ENCODE data around the gene PRPF18. TPM values are rescaled to one million over a fixed set of nuclear protein-coding genes. Genes with fewer than 3 reads are reported as not detected.

The PRPF18 gene
- total and polyA plus RNA-seq, 2 of the 4 experiments (the other 2 are of a cell fraction), result 10.0 to 16.9 TPM

DNA sequence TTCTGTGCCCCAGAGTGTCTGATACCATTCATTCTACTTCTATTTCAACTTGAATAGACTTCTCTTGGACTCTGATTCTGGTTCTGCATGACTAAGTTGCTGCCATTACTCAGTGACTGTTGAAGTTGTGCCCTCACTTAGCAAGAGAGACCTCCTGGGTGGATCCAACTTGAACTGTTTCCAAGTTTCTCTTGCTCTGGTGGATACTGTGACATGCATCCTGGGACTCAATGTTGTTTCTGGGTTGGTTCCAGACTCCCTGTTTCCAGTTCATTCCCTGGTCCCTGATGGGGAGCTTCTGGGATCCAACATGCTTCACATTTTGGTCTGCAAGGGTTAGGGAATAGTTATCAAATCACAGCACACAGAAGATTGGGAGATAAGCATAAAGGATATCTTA, 26.2 kb upstream of the PRPF18 start:
- no peak for ATAC-seq (ENCODE audit: low read depth)
- POLR2A ChIA-PET (ENCODE audit: unreplicated experiment), result no interaction called here

More for the DNA sequence above, 26.2 kb upstream of the PRPF18 start:
- CTCF ChIA-PET, result no interaction called here
- H3K27me3 ChIP-seq (ENCODE audit: control insufficient read depth, insufficient read depth, low read length), result peaks cover 12% of the 10 kb centered on the region
- H3K4ac ChIP-seq (ENCODE audit: low read depth, low read length), result no peak overlapping the region
- no peaks in the 10 kb centered on the region for H3K4me1 ChIP-seq (ENCODE audit: control insufficient read depth, insufficient read depth, low read length)
- H2BK120ac ChIP-seq (ENCODE audit: low read depth, low read length), result no peak overlapping the region
- H3K18ac ChIP-seq (ENCODE audit: low read depth, low read length), result no peak overlapping the region
- H2AK9ac ChIP-seq (replicated peaks; ENCODE audit: low read depth, low read length, poor library complexity), result no peak overlapping the region
- H3K14ac ChIP-seq (replicated peaks; ENCODE audit: low read depth, low read length), result no peak overlapping the region
- no peak overlapping the region for H3K56ac ChIP-seq (ENCODE audit: extremely low read depth, insufficient read depth, low read length)
- H4K5ac ChIP-seq (ENCODE audit: low read depth, low read length), result no peak overlapping the region
- H3K23ac ChIP-seq (ENCODE audit: low read depth, low read length), result no peak overlapping the region
- H4K20me1 ChIP-seq (ENCODE audit: insufficient read depth, low read length), result no peaks in the 10 kb centered on the region
- H3K9me1 ChIP-seq (ENCODE audit: insufficient read depth, low read length), result no peaks in the 10 kb centered on the region
- H2BK5ac ChIP-seq (ENCODE audit: low read depth, low read length, poor library complexity, severe bottlenecking), result no peak overlapping the region
- H2AK5ac ChIP-seq (ENCODE audit: low read depth, low read length), result no peak overlapping the region
- no peak overlapping the region for H2BK20ac ChIP-seq (ENCODE audit: low read depth, low read length)
- in situ Hi-C loops (cut with MboI; ENCODE audit: low sequenced_read_pairs), result no loop called here
- H3K9me3 ChIP-seq (ENCODE audit: control insufficient read depth, insufficient read depth, low read length), result peaks cover 7% of the 10 kb centered on the region
- H3K27ac ChIP-seq (ENCODE audit: insufficient read depth, low read length), result no peak overlapping the region
- no peak overlapping the region for H2AFZ ChIP-seq (replicated peaks; ENCODE audit: low read length, poor library complexity)
- no peak overlapping the region for H3K9ac ChIP-seq (ENCODE audit: low read depth, low read length)
- H3K4me3 ChIP-seq (ENCODE audit: insufficient read depth, low read depth, low read length), result no peak overlapping the region
- no peak overlapping the region for H2BK15ac ChIP-seq (ENCODE audit: low read depth, low read length)
- no peaks in the 10 kb centered on the region for H3K36me3 ChIP-seq (ENCODE audit: control insufficient read depth, insufficient read depth, low read length)
- no TSS peak for BruUV-seq (replicated peaks)
- H3K79me1 ChIP-seq (ENCODE audit: low read depth in 1 of 2, low read length in 2 of 2), result no peaks in the 10 kb centered on the region
- peak; percentile 41 for DNase-seq
- TF ChIP-seq MXI1 (IDR thresholded peaks at IDR 0.05; ENCODE audit: borderline replicate concordance, low read depth, low read length), result no peak
- TF ChIP-seq RFX5 (IDR thresholded peaks at IDR 0.05; ENCODE audit: low read depth, low read length), result no peak
- TF ChIP-seq RCOR1 (IDR thresholded peaks at IDR 0.05; ENCODE audit: insufficient replicate concordance, low read length), result no peak
- no peak for TF ChIP-seq NFE2L2 (IDR thresholded peaks at IDR 0.05; ENCODE audit: low read depth, low read length)
- no peak for TF ChIP-seq CHD1 (IDR thresholded peaks at IDR 0.05; ENCODE audit: low read depth, low read length)
- TF ChIP-seq, protein P1, sequence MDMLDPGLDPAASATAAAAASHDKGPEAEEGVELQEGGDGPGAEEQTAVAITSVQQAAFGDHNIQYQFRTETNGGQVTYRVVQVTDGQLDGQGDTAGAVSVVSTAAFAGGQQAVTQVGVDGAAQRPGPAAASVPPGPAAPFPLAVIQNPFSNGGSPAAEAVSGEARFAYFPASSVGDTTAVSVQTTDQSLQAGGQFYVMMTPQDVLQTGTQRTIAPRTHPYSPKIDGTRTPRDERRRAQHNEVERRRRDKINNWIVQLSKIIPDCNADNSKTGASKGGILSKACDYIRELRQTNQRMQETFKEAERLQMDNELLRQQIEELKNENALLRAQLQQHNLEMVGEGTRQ (IDR thresholded peaks at IDR 0.05; ENCODE audit: low read depth, low read length), result no peak
- TF ChIP-seq, protein P2, sequence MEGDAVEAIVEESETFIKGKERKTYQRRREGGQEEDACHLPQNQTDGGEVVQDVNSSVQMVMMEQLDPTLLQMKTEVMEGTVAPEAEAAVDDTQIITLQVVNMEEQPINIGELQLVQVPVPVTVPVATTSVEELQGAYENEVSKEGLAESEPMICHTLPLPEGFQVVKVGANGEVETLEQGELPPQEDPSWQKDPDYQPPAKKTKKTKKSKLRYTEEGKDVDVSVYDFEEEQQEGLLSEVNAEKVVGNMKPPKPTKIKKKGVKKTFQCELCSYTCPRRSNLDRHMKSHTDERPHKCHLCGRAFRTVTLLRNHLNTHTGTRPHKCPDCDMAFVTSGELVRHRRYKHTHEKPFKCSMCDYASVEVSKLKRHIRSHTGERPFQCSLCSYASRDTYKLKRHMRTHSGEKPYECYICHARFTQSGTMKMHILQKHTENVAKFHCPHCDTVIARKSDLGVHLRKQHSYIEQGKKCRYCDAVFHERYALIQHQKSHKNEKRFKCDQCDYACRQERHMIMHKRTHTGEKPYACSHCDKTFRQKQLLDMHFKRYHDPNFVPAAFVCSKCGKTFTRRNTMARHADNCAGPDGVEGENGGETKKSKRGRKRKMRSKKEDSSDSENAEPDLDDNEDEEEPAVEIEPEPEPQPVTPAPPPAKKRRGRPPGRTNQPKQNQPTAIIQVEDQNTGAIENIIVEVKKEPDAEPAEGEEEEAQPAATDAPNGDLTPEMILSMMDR (conservative IDR thresholded peaks at IDR 0.05; ENCODE audit: low read depth, low read length), result no peak
- no peak for TF ChIP-seq POLR2A (IDR thresholded peaks at IDR 0.05; ENCODE audit: low read depth, low read length)
- no peak for TF ChIP-seq SMC3 (IDR thresholded peaks at IDR 0.05; ENCODE audit: low read depth, low read length)
- TF ChIP-seq FOS (IDR thresholded peaks at IDR 0.05; ENCODE audit: low read depth, low read length), result no peak
- TF ChIP-seq MAFK (IDR thresholded peaks at IDR 0.05; ENCODE audit: low read depth, low read length), result no peak
- no peak for TF ChIP-seq MAZ (IDR thresholded peaks at IDR 0.05; ENCODE audit: borderline replicate concordance, low read depth, low read length)
- TF ChIP-seq BHLHE40 (IDR thresholded peaks at IDR 0.05; ENCODE audit: low read depth, low read length), result no peak
- TF ChIP-seq, protein P3, sequence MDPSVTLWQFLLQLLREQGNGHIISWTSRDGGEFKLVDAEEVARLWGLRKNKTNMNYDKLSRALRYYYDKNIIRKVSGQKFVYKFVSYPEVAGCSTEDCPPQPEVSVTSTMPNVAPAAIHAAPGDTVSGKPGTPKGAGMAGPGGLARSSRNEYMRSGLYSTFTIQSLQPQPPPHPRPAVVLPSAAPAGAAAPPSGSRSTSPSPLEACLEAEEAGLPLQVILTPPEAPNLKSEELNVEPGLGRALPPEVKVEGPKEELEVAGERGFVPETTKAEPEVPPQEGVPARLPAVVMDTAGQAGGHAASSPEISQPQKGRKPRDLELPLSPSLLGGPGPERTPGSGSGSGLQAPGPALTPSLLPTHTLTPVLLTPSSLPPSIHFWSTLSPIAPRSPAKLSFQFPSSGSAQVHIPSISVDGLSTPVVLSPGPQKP (IDR thresholded peaks at IDR 0.05; ENCODE audit: borderline replicate concordance, low read depth, low read length), result no peak
- TF ChIP-seq RAD21 (IDR thresholded peaks at IDR 0.05; ENCODE audit: low read length), result no peak
- no peak for TF ChIP-seq CEBPB (IDR thresholded peaks at IDR 0.05; ENCODE audit: low read depth, low read length)
- no peak overlapping the region for H3K4me2 ChIP-seq (ENCODE audit: low read depth, low read length)
- intact Hi-C loops (cut with micrococcal nuclease), result no loop called here
- no peak overlapping the region for H4K8ac ChIP-seq (ENCODE audit: low read depth in 2 of 2, low read length in 2 of 2)
- dilution Hi-C loops (cut with HindIII; ENCODE audit: low sequenced_read_pairs, unreplicated experiment), result no loop called here
- no peak overlapping the region for H4K91ac ChIP-seq (ENCODE audit: insufficient read depth, low read depth, low read length)

Measured in IMR-90 (cell line).